ENCODE measurements around the gene SPTBN5. TPM values are rescaled to one million over a fixed set of nuclear protein-coding genes. Genes with fewer than 3 reads are reported as not detected.

The SPTBN5 gene
- total RNA-seq, 1 experiment from 2014 or later = 2.1 TPM

- Histone ChIP-seq H3K4me3 (ENCODE audit: low read depth in 2 of 2, low read length in 2 of 2) (no peak overlapping the region), H3K27me3 (ENCODE audit: control insufficient read depth, insufficient read depth, low read length) (no peaks in the 10 kb centered on the region), H3K9me3 (ENCODE audit: control insufficient read depth, insufficient read depth, low read depth, low read length) (no peaks in the 10 kb centered on the region), H3K36me3 (ENCODE audit: control insufficient read depth, insufficient read depth, low read length) (no peaks in the 10 kb centered on the region), H3K27ac (ENCODE audit: low read length) (no peak overlapping the region), H3K4me1 (ENCODE audit: control insufficient read depth, insufficient read depth, low read length) (no peaks in the 10 kb centered on the region)
- TF ChIP-seq REST (IDR thresholded peaks at IDR 0.05; ENCODE audit: insufficient read depth in 1 of 2, low read depth in 2 of 2, low read length in 1 of 2) (no peak), SIN3A (IDR thresholded peaks at IDR 0.05; ENCODE audit: borderline replicate concordance, insufficient read depth, low read depth, low read length) (no peak), CTCF (IDR thresholded peaks at IDR 0.05) (no peak), TCF7L2 (IDR thresholded peaks at IDR 0.05; ENCODE audit: low read depth, low read length) (no peak), POLR2AphosphoS5 (IDR thresholded peaks at IDR 0.05; ENCODE audit: low read depth, low read length) (no peak)
- intact Hi-C loops (cut with micrococcal nuclease; ENCODE audit: unreplicated experiment) (no loop called here), in situ Hi-C loops (cut with HindIII; ENCODE audit: low pct_unique_long_range_greater_than_20kb, low sequenced_read_pairs) (no loop called here)
- DNase-seq (ENCODE audit: low read depth, low spot score) = no peak
- BruUV-seq (replicated peaks) = no TSS peak
- ChIA-PET POLR2A (no interaction called here), CTCF (interaction anchor here (1.0 kb wide), 2 partner anchors 11 to 283 kb away, joined by 4 to 5 read pairs; no protein-coding TSS in a partner anchor)
- no peak for ATAC-seq
Measured at GRCh38 chr15:41851167-41851523, 42.7 kb downstream of the SPTBN5 start.

GRCh38 chr15:41850482-41851166, 43.2 kb downstream of the SPTBN5 start:
- Histone ChIP-seq H3K4me3 (ENCODE audit: low read depth in 2 of 2, low read length in 2 of 2) (no peak overlapping the region), H3K36me3 (ENCODE audit: control insufficient read depth, insufficient read depth, low read length) (no peaks in the 10 kb centered on the region), H3K4me1 (ENCODE audit: control insufficient read depth, insufficient read depth, low read length) (no peaks in the 10 kb centered on the region), H3K27me3 (ENCODE audit: control insufficient read depth, insufficient read depth, low read length) (no peaks in the 10 kb centered on the region), H3K27ac (ENCODE audit: low read length) (no peak overlapping the region), H3K9me3 (ENCODE audit: control insufficient read depth, insufficient read depth, low read depth, low read length) (no peaks in the 10 kb centered on the region)
- CTCF ChIA-PET = interaction anchor here (1.0 kb wide), 2 partner anchors 11 to 283 kb away, joined by 4 to 5 read pairs; no protein-coding TSS in a partner anchor
- in situ Hi-C loops (cut with HindIII; ENCODE audit: low pct_unique_long_range_greater_than_20kb, low sequenced_read_pairs) = no loop called here
- intact Hi-C loops (cut with micrococcal nuclease; ENCODE audit: unreplicated experiment) = no loop called here
- no TSS peak for BruUV-seq (replicated peaks)
- no peak for TF ChIP-seq REST (IDR thresholded peaks at IDR 0.05; ENCODE audit: insufficient read depth in 1 of 2, low read depth in 2 of 2, low read length in 1 of 2)
- no peak for TF ChIP-seq CTCF (IDR thresholded peaks at IDR 0.05)
- no peak for TF ChIP-seq TCF7L2 (IDR thresholded peaks at IDR 0.05; ENCODE audit: low read depth, low read length)
- TF ChIP-seq POLR2AphosphoS5 (IDR thresholded peaks at IDR 0.05; ENCODE audit: low read depth, low read length) = no peak
- no peak for TF ChIP-seq SIN3A (IDR thresholded peaks at IDR 0.05; ENCODE audit: borderline replicate concordance, insufficient read depth, low read depth, low read length)
- POLR2A ChIA-PET = no interaction called here
- DNase-seq (ENCODE audit: low read depth, low spot score) (no peak), ATAC-seq (no peak)
